ENCODE measurements around the gene CCND3. TPM values are rescaled to one million over a fixed set of nuclear protein-coding genes. Genes with fewer than 3 reads are reported as not detected.

Gene CCND3
- total RNA-seq, 1 experiment from 2014 or later: 26.6 TPM

DNA sequence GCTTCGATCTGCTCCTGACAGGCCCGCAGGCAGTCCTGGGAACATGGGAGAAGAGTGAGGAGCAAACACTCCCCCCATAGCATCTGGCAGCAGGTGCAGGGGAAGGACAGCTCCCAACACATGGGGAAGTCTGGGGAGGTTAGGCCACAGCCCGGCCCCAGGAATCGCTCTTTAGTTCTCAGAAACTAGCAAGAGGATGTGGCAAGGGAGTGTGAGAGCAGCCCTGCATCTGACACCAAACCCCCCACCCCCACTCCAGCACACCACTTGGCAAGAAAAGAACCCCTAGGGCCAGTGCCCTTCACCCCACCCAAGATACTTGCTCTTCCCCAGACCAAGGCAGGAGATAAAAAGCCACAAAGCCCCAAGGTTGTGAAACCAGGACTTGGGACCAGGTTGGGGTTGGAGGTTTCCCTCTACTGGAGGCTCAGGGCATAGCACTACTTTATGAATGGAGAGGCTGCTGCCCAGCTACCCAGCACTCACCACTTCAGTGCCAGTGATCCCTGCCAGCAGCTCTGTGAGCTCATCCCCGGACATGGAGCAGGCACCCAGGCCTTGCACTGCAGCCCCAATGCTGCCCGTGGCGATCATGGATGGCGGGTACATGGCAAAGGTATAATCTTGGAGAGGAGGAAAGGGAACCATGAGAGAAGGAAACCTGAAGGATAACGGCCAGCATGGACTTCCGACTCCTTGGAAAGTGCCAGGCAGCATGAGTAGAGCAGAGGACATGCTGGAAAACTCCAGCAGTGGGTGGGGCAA lies 5.4 kb downstream of the CCND3 start:
- H3K4me1 ChIP-seq (ENCODE audit: control insufficient read depth in 1 of 2, insufficient read depth in 2 of 2, low read length in 2 of 2): peaks cover 6 to 26% of the 10 kb centered on the region in 2 experiments; a peak in 3 of 4 replicates
- ATAC-seq (peak; percentile 74), DNase-seq (ENCODE audit: low read depth, low spot score) (peak; percentile 53)
- no peak overlapping the region for H3K4me2 ChIP-seq (ENCODE audit: low read length)
- peak overlapping the region; percentile 24; the same call in 1 of the 2 replicates for H3K27ac ChIP-seq (ENCODE audit: low read depth, low read length)
- ChIA-PET POLR2A (interaction anchor here (0.7 kb wide), 1 partner anchor 15 kb away, joined by 3 read pairs; the partner anchor contains the start of genes BYSL and MED20), CTCF (interaction anchor here (0.9 to 5.7 kb wide), 6 partner anchors 8 to 135 kb away, joined by 3 to 25 read pairs (median 4); partner anchors contain the start of genes BYSL and MED20), RAD21 (ENCODE audit: low non-redundant PET in 1 of 2, low total read pairs in 2 of 2, uncharacterized antibody in 2 of 2, unreplicated experiment in 2 of 2) (no interaction called here)
- no peaks in the 10 kb centered on the region for H3K9me3 ChIP-seq (ENCODE audit: control insufficient read depth in 1 of 2, insufficient read depth in 1 of 2, low read depth in 1 of 2, low read length in 2 of 2)
- no peaks in the 10 kb centered on the region for H3K27me3 ChIP-seq (ENCODE audit: insufficient read depth, low read length)
- no peaks in the 10 kb centered on the region for H4K20me1 ChIP-seq (ENCODE audit: insufficient read depth)
- H3K36me3 ChIP-seq (ENCODE audit: control insufficient read depth in 1 of 2, insufficient read depth in 2 of 2, low read length in 2 of 2): peaks cover 21 to 28% of the 10 kb centered on the region in 2 experiments; a peak in 3 of 4 replicates
- TF ChIP-seq CTCF (IDR thresholded peaks at IDR 0.05 in 2 of 3, conservative IDR thresholded peaks at IDR 0.05 in 1 of 3; ENCODE audit: borderline replicate concordance in 1 of 3, insufficient read depth in 1 of 3, low read depth in 2 of 3, low read length in 2 of 3) (peak; percentile 64 to 92 (median 84); a peak in 5 of 6 replicates), RAD21 (IDR thresholded peaks at IDR 0.05; ENCODE audit: low read depth) (peak; percentile 72), CEBPB (IDR thresholded peaks at IDR 0.05; ENCODE audit: low read depth) (peak; percentile 69), JUND (IDR thresholded peaks at IDR 0.05) (no peak), FOSL1 (IDR thresholded peaks at IDR 0.05; ENCODE audit: low read depth) (no peak)
- TF ChIP-seq, protein P1, sequence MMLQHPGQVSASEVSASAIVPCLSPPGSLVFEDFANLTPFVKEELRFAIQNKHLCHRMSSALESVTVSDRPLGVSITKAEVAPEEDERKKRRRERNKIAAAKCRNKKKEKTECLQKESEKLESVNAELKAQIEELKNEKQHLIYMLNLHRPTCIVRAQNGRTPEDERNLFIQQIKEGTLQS (IDR thresholded peaks at IDR 0.05): no peak
- TF ChIP-seq, protein P2, sequence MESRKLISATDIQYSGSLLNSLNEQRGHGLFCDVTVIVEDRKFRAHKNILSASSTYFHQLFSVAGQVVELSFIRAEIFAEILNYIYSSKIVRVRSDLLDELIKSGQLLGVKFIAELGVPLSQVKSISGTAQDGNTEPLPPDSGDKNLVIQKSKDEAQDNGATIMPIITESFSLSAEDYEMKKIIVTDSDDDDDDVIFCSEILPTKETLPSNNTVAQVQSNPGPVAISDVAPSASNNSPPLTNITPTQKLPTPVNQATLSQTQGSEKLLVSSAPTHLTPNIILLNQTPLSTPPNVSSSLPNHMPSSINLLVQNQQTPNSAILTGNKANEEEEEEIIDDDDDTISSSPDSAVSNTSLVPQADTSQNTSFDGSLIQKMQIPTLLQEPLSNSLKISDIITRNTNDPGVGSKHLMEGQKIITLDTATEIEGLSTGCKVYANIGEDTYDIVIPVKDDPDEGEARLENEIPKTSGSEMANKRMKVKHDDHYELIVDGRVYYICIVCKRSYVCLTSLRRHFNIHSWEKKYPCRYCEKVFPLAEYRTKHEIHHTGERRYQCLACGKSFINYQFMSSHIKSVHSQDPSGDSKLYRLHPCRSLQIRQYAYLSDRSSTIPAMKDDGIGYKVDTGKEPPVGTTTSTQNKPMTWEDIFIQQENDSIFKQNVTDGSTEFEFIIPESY (IDR thresholded peaks at IDR 0.05; ENCODE audit: extremely low read depth, insufficient replicate concordance, low read length): no peak
- peaks cover 5% of the 10 kb centered on the region; the same call in 1 of the 2 replicates for H3K79me2 ChIP-seq (ENCODE audit: insufficient read depth, low read length)
- H3K4me3 ChIP-seq (replicated peaks in 1 of 2; ENCODE audit: low read depth in 1 of 2, low read length in 2 of 2): no peak overlapping the region
- no peaks in the 10 kb centered on the region for H3K9me2 ChIP-seq (ENCODE audit: insufficient read depth)
- no peak overlapping the region for H2AFZ ChIP-seq (ENCODE audit: low read depth, low read length, poor library complexity, severe bottlenecking)
- intact Hi-C loops (cut with micrococcal nuclease): loop anchor here (1.0 to 5.0 kb wide), 3 partner anchors 89 to 149 kb away; partner anchors contain the start of gene TOMM6
- H3K9ac ChIP-seq (ENCODE audit: low read length): no peak overlapping the region
- no TSS peak for BruUV-seq (replicated peaks)

Data from HCT116 (cell line).